GM12878 (cell line): Measurements from ENCODE around the gene BICRA. TPM values are rescaled to one million over a fixed set of nuclear protein-coding genes. Genes with fewer than 3 reads are reported as not detected.

ENCODE experiments used
- ATAC-seq: fragments of 200-7000 bp; cut with Tn5 transposase; 3 replicates; pipeline ENCODE4 v1.9.1; 2020; ENCODE audit warnings: mild to moderate bottlenecking, moderate library complexity
- BruUV-seq: library from RNA; stranded (reverse); fragments of 400-500 nt; replicated peaks from 2 replicates; lab custom pipeline; 2021; lab: Mats Ljungman, UMichigan
- CTCF ChIA-PET: fragments of 300-600 bp; sonication (Branson Sonifier 250); formaldehyde crosslinking; extraction: SDS; loops from one replicate; lab custom pipeline; 2021; ENCODE audit warnings: inconsistent platforms; lab: Yijun Ruan, JAX
- POLR2A ChIA-PET: fragments of 350-600 bp; formaldehyde crosslinking; extraction: SDS; loops from one replicate; lab custom pipeline; 2021; ENCODE audit warnings: inconsistent platforms; lab: Charles Lee
- RAD21 ChIA-PET: fragments of 300-600 bp; sonication (Branson Sonifier 250); formaldehyde crosslinking; loops from one replicate; lab custom pipeline; 2023; ENCODE audit warnings: antibody characterized with exemption; ENCODE audit not compliant: unreplicated experiment; lab: Charles Lee
- SMC1A ChIA-PET: fragments of 300-600 bp; sonication (Branson Sonifier 250); formaldehyde crosslinking; loops from one replicate; lab custom pipeline; 2023; ENCODE audit not compliant: unreplicated experiment, uncharacterized antibody; lab: Charles Lee
- DNase-seq: peaks from one replicate; pipeline ENCODE4 v3.0.0-alpha.2; 2011; ENCODE audit warnings: low read depth, low spot score
- FAIRE-seq: peaks from 3 replicates; lab custom pipeline; 2011; peaks lifted over from hg19 to GRCh38; lab: Jason Lieb, UNC
- H2AFZ ChIP-seq: 2 replicates; pipeline ENCODE4 v1.6.0; 2011; ENCODE audit warnings: low read depth, low read length, control low read depth; ENCODE audit not compliant: control insufficient read depth
- H3K27ac ChIP-seq: 2 replicates; pipeline ENCODE4 v1.5.1; 2011; ENCODE audit warnings: control low read depth; ENCODE audit not compliant: control insufficient read depth, insufficient read depth
- H3K27me3 ChIP-seq, 2 experiments: replicated peaks in 1 of 2; 2 replicates each; pipeline versions ENCODE4 v1.6.0 to v1.6.1; 2011; ENCODE audit warnings: low read length in 1 of 2; ENCODE audit not compliant: control insufficient read depth in 2 of 2, insufficient read depth in 2 of 2
- H3K36me3 ChIP-seq, 2 experiments: 2 replicates each; pipeline ENCODE4 v1.5.1; 2011; ENCODE audit warnings: low read length in 1 of 2; ENCODE audit not compliant: control insufficient read depth in 2 of 2, insufficient read depth in 2 of 2
- H3K4me1 ChIP-seq: 2 replicates; pipeline ENCODE4 v1.6.1; 2011; ENCODE audit warnings: mild to moderate bottlenecking, low read length, moderate library complexity, mixed read lengths; ENCODE audit not compliant: control insufficient read depth, insufficient read depth
- H3K4me2 ChIP-seq: 2 replicates; pipeline ENCODE4 v1.6.0; 2011; ENCODE audit warnings: control low read depth; ENCODE audit not compliant: control insufficient read depth, insufficient read depth
- H3K4me3 ChIP-seq: fragments of 200-600 bp; sonication (generic); 2 replicates; pipeline ENCODE4 v1.5.1; 2016
- H3K79me2 ChIP-seq: 2 replicates; pipeline ENCODE4 v1.6.0; 2011; ENCODE audit warnings: low read length; ENCODE audit not compliant: control insufficient read depth, insufficient read depth
- H3K9ac ChIP-seq: 2 replicates; pipeline ENCODE4 v1.8.0; 2011; ENCODE audit warnings: low read length, control low read depth, mixed read lengths; ENCODE audit not compliant: control insufficient read depth, insufficient read depth
- H3K9me3 ChIP-seq: replicated peaks from 3 replicates; pipeline ENCODE4 v1.5.1; 2011; ENCODE audit warnings: mild to moderate bottlenecking, low read length; ENCODE audit not compliant: control insufficient read depth, insufficient read depth
- H4K20me1 ChIP-seq: 2 replicates; pipeline ENCODE4 v1.6.0; 2011; ENCODE audit not compliant: control insufficient read depth, insufficient read depth
- IKZF1 ChIP-seq: fragments of 450-650 bp; conservative IDR thresholded peaks from 2 replicates; pipeline ENCODE4 v1.6.1; 2017; ENCODE audit warnings: antibody characterized with exemption, mild to moderate bottlenecking
- RAD21 ChIP-seq: IDR thresholded peaks from 2 replicates; pipeline ENCODE4 v1.6.1; 2011; ENCODE audit warnings: mild to moderate bottlenecking, low read depth, low read length, moderate library complexity; ENCODE audit not compliant: insufficient read depth
- REST ChIP-seq: IDR thresholded peaks from 2 replicates; pipeline ENCODE4 v1.6.1; 2012; ENCODE audit warnings: mild to moderate bottlenecking, low read depth, low read length
- WGBS: methylation state at CpG from one replicate; pipeline ENCODE4 v1.1.6; 2016; ENCODE audit warnings: low lambda C conversion rate; ENCODE audit not compliant: insufficient replicate concordance, insufficient coverage; ENCODE audit errors: missing lambda C conversion rate; 5-methylcytosine and 5-hydroxymethylcytosine counted together
- in situ Hi-C: fragments of 300-500 bp; cut with MboI; formaldehyde crosslinking; loops from 9 replicates; pipeline ENCODE4 v1.14.3; 2018; ENCODE audit warnings: mixed read lengths
- intact Hi-C: fragments of 100-400 bp; cut with micrococcal nuclease; formaldehyde crosslinking; loops from one replicate; pipeline ENCODE4 v1.14.2; 2022; ENCODE audit not compliant: unreplicated experiment
- polyA plus RNA-seq, 11 experiments: library from polyadenylated mRNA; depleted of rRNA in 4 of 11; unstranded in 6 of 11; stranded (reverse) in 5 of 11; fragments of >200 nt; fragmentation: Nextera tagmentation in 4 of 11; fragmentation: Illumina TruSeq in 1 of 11; extraction: Ambion mirVana in 4 of 11; extraction: Trizol in 1 of 11; gene quantifications; 1 replicate in 1 of 11; 2 replicates in 10 of 11; pipeline versions ENCODE4 v1.2.1 to v1.2.3, GENCODE V29; 2011 to 2016; ENCODE audit warnings: inconsistent platforms in 2 of 11, missing spikeins in 2 of 11, low read depth in 1 of 11
- total RNA-seq, 4 experiments: library from RNA; depleted of rRNA in 3 of 4; stranded (reverse); fragments of >200 nt in 3 of 4; fragmentation: Illumina TruSeq in 1 of 4; extraction: Trizol in 1 of 4; gene quantifications; 2 replicates each; pipeline versions ENCODE4 v1.2.1 to v1.2.3, GENCODE V29; 2013 to 2021

BICRA gene
- total and polyA plus RNA-seq, 10 of the 15 experiments (the other 5 are each of a cell fraction or from before 2014, with no cell fraction given): 0.11 to 15.3 (median 1.3) TPM

DNA sequence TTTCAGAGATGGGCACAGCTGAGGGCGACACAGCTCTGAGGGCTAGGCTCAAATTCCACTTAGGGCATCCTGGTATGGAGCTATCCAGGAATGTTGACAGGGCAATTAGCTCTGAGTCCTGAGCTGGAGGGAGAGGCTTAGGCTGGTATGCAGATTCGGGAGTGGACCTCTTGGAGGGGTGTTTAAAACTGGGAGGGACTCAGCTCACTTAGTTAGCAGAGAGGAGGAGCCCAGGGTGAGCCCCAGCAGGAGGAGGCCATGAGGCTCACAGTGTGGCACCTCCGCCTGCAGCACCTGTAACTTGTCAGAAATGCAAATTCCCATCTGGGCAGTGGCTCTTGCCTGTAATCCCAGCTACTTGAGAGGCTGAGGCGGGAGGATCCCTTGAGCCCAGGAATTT lies 126.2 kb downstream of the BICRA start (continued):
- TF ChIP-seq REST (no peak), RAD21 (no peak)

- Histone ChIP-seq H2AFZ (no peak overlapping the region), H3K4me2 (no peak overlapping the region), H3K27ac (no peak overlapping the region), H3K4me3 (no peak overlapping the region), H3K9ac (no peak overlapping the region), H3K9me3 (no peaks in the 10 kb centered on the region), H3K4me1 (peaks cover 10% of the 10 kb centered on the region; the same call in 1 of the 2 replicates), H3K79me2 (peaks cover 7% of the 10 kb centered on the region), H3K36me3 (no peaks in the 10 kb centered on the region), H3K27me3 (no peaks in the 10 kb centered on the region), H4K20me1 (no peaks in the 10 kb centered on the region)
- no peak for FAIRE-seq
- intact Hi-C loops (no loop called here), in situ Hi-C loops (no loop called here)
- DNase-seq: no peak
- no TSS peak for BruUV-seq
- POLR2A ChIA-PET: no interaction called here
- CTCF ChIA-PET: interaction anchor here (1.2 kb wide), 1 partner anchor 34 kb away, joined by 3 read pairs; no protein-coding TSS in a partner anchor
- ATAC-seq: no peak
- SMC1A ChIA-PET: no interaction called here
- RAD21 ChIA-PET: no interaction called here
- no peak for TF ChIP-seq IKZF1
- WGBS: 90% methylated on average over 38 of the region's 48 CpGs
These were observed 132.1 kb downstream of the BICRA start for GRCh38 chr19:47740866-47741519.
